Measurements from ENCODE around the gene YAE1.

DNA sequence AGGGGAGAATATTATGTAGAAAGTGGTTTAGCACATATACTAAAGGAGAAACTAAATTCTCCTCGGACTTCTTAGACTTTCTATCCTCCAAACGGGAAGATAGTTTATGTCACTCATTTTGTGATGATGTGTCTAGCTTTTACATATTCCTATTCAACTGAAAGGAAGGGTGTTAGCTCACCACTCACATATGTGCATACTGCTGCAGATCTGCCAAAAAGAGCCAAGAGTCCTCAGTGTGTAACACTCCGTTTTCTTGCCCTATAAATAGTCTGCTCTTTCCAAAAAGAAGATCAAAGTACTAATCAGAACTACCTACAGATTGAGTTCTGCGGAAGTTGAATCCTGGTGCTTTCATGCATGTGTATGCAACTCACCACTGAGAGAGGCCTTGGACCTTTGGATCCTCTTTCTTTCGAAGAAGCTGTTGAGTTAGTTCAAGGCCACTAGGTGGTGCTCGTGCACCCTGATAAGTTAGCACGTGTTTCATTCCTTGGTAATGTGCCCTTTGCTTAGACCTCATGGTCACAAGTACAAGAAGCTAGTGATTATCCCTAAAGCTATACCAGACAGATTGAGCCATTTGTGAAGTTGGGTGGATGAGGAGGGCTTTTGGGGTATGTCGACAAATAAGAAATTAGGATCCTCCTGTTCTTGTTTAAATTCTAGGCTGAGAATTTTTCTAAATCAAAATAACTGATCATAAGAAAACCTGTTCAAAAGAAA, 14.1 kb downstream of the YAE1 start:
- TF ChIP-seq GLIS3 (CRISPR knock-in tag; IDR thresholded peaks at IDR 0.05), result no peak
- TF ChIP-seq CREB5 (CRISPR knock-in tag; IDR thresholded peaks at IDR 0.05; ENCODE audit: low read depth), result no peak
- TF ChIP-seq TCF4 (CRISPR knock-in tag; IDR thresholded peaks at IDR 0.05; ENCODE audit: borderline replicate concordance), result no peak
- TF ChIP-seq ZNF8 (CRISPR knock-in tag; IDR thresholded peaks at IDR 0.05), result no peak

All from SK-N-SH treated with all-trans-retinoic acid at 6 μM for 48 hours (cell line).